Lower leg skin (tissue), 3 donors: ENCODE data around the gene IBA57.

ENCODE experiments used
- CTCF ChIP-seq, 3 donors: fragments of 450-650 bp; IDR thresholded peaks; one replicate each; pipeline ENCODE4 v1.5.1; 2016; ENCODE audit warnings: antibody characterized with exemption in 3 of 3, mild to moderate bottlenecking in 3 of 3, moderate library complexity in 2 of 3
- POLR2A ChIP-seq, 2 donors: fragments of 450-650 bp; IDR thresholded peaks; one replicate each; pipeline ENCODE4 v1.6.1; 2016 to 2017; ENCODE audit warnings: antibody characterized with exemption in 2 of 2, mild to moderate bottlenecking in 1 of 2, moderate library complexity in 1 of 2

- TF ChIP-seq POLR2A (IDR thresholded peaks at IDR 0.05) (no peak), CTCF (IDR thresholded peaks at IDR 0.05) (no peak)
Observed at GRCh38 chr1:228218513-228219244, 53.1 kb downstream of the IBA57 start.
